Activated CD4-positive, alpha-beta T cell treated with anti-CD3 and anti-CD28 coated beads, Interleukin-2, amount 50 U/mL, for 24 hours (primary cell): Measurements from ENCODE around the gene UCHL3.

ENCODE experiments used
- DNase-seq, 2 donors: peaks; one replicate each; pipeline ENCODE4 v3.0.0-alpha.2; 2020; ENCODE audit warnings: low read depth in 1 of 2, low spot score in 1 of 2

Gene UCHL3

GRCh38 chr13:75621147-75621546, 71.6 kb downstream of the UCHL3 start:
- DNase-seq = no peak

- DNase-seq = no peak
Observed at GRCh38 chr13:75628801-75629200, 79.2 kb downstream of the UCHL3 start.

GRCh38 chr13:75633285-75633684, 83.7 kb downstream of the UCHL3 start:
- no peak for DNase-seq

- DNase-seq = no peak
Observed at GRCh38 chr13:75635101-75635827, 85.7 kb downstream of the UCHL3 start.

- DNase-seq = peak in 1 of 2 donors; percentile 19
Observed at GRCh38 chr13:75635828-75636435, 86.3 kb downstream of the UCHL3 start, which contains the start of gene LMO7. Gene LMO7, plus strand, starts transcription at chr13:75636330. Its CDS starts 328 bp downstream, at chr13:75636658.

- DNase-seq = peak; percentile 4 to 26
Observed at GRCh38 chr13:75636436-75637180, 87.0 kb downstream of the UCHL3 start.

GRCh38 chr13:75637181-75637750, 87.7 kb downstream of the UCHL3 start:
- DNase-seq = no peak

GRCh38 chr13:75639454-75639853, 89.9 kb downstream of the UCHL3 start:
- DNase-seq = no peak

GRCh38 chr13:75641026-75641425, 91.4 kb downstream of the UCHL3 start:
- DNase-seq = no peak

- DNase-seq = no peak
Observed at GRCh38 chr13:75643182-75643581, 93.6 kb downstream of the UCHL3 start.

GRCh38 chr13:75643693-75644092, 94.1 kb downstream of the UCHL3 start:
- no peak for DNase-seq

GRCh38 chr13:75645141-75645540, 95.5 kb downstream of the UCHL3 start:
- no peak for DNase-seq

GRCh38 chr13:75647126-75647784, 97.7 kb downstream of the UCHL3 start:
- DNase-seq = no peak

- no peak for DNase-seq
Observed at GRCh38 chr13:75648446-75648845, 98.9 kb downstream of the UCHL3 start.

GRCh38 chr13:75651013-75651412, 101.4 kb downstream of the UCHL3 start:
- DNase-seq = no peak

GRCh38 chr13:75652726-75653125, 103.1 kb downstream of the UCHL3 start:
- no peak for DNase-seq
